Skeletal muscle satellite cell (primary cell): ENCODE data around the gene ADAMTS2.

Experiments
- H3K27me3 ChIP-seq: 2 replicates; pipeline ENCODE4 v1.7.0; 2013; ENCODE audit warnings: low read length; ENCODE audit not compliant: control insufficient read depth, insufficient read depth
- H3K36me3 ChIP-seq: 2 replicates; pipeline ENCODE4 v1.7.0; 2013; ENCODE audit warnings: mild to moderate bottlenecking, control low read depth, low read length; ENCODE audit not compliant: insufficient read depth
- H3K4me1 ChIP-seq: 2 replicates; pipeline ENCODE4 v1.7.0; 2013; ENCODE audit warnings: low read length; ENCODE audit not compliant: control insufficient read depth, insufficient read depth
- H3K4me2 ChIP-seq: 2 replicates; pipeline ENCODE4 v1.7.0; 2013; ENCODE audit warnings: mild to moderate bottlenecking, low read length
- H3K4me3 ChIP-seq: 2 replicates; pipeline ENCODE4 v1.7.0; 2013; ENCODE audit warnings: low read length
- H3K9ac ChIP-seq: 2 replicates; pipeline ENCODE4 v1.7.0; 2013; ENCODE audit warnings: mild to moderate bottlenecking, low read depth, low read length, moderate library complexity
- H3K9me3 ChIP-seq: replicated peaks from 2 replicates; pipeline ENCODE4 v1.7.0; 2013; ENCODE audit warnings: mild to moderate bottlenecking, control low read depth, low read length

ADAMTS2 gene

DNA sequence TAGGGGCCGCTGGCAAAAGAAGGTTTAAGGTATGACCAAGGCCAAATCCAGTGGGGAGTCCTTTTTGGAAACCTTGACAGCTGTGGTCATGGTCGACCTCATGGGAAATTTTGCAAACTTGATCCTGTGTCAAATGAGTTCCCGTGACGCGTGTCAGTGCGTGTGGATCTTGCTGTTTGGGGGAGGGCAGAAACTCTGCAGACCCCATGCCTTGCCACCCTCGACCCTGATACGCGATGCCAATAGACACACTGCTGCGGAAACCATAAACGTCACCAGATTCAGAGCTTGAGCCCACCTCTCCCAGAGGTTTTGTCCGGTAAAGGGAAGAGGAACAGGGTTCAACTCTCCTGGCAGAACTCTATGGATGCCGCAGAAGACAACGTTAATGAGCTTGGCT, 104.7 kb downstream of the ADAMTS2 start:
- Histone ChIP-seq H3K36me3 (peaks cover 9% of the 10 kb centered on the region), H3K4me3 (no peak overlapping the region), H3K9ac (no peak overlapping the region), H3K27me3 (no peaks in the 10 kb centered on the region), H3K9me3 (no peaks in the 10 kb centered on the region), H3K4me2 (no peak overlapping the region), H3K4me1 (peaks cover 20% of the 10 kb centered on the region)

DNA sequence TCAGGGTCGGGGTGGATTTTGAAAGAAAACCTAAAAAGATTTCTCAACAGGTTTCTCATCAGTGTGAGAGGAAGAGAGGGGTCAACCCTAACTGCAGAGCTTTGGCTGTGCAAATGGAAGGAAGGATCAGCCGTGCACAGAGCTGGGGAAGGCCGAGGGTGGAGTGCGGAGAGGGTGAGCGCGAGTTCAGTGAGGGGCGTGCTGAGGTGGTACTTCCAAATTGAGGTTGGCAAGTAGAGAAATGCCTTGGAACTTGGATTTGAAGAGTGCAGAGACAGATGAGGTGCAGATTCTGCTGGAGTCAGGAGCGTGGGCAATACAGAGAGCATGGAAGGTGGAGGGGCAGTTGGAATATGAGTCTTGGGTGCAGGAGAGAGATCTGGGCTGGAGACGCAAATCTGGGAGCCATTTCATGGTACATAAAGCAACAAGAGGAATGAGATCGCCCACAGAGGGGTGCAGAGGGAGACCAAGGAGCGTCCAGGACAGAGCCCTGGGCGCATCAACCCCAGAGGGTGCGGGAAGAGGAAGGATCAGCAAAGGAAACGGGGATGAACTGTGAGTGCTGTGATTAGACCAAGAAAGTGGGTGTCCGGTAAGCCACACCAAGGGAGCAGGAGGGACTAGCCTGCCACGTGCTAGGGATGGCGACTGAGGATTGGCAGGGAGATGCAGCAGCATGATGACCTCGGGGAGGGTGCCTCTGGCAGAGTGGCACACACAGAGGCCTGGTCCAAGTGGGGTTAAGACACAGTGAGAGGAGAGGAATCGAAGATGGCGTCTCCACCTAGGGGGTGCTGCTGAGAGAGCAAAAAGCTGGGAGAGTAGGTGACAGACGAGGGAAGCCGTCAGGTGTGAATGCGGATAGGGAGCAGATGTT, 105.8 kb downstream of the ADAMTS2 start:
- H3K27me3 ChIP-seq: no peaks in the 10 kb centered on the region
- H3K4me1 ChIP-seq: peaks cover 20% of the 10 kb centered on the region
- H3K9ac ChIP-seq: no peak overlapping the region
- H3K36me3 ChIP-seq: peaks cover 9% of the 10 kb centered on the region
- H3K4me3 ChIP-seq: no peak overlapping the region
- no peaks in the 10 kb centered on the region for H3K9me3 ChIP-seq
- H3K4me2 ChIP-seq: no peak overlapping the region

DNA sequence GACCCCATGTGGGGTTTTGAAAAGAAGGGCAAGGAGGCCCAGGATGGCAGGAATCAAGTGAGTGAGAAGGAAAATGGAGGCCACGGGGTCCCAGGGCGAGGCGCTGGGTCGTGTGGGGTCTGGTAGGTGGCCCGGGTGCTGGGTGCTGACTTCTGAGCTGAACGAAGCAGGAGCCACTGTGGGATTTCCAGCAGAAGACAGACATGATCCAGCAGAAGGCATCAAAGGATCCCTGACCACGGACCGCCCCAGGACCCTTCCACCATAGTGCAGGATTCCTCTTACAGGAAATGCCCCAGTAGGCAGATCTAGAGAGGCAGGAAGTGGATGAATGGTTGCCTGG, 106.7 kb downstream of the ADAMTS2 start:
- no peaks in the 10 kb centered on the region for H3K9me3 ChIP-seq
- no peak overlapping the region for H3K4me2 ChIP-seq
- H3K9ac ChIP-seq: no peak overlapping the region
- H3K4me1 ChIP-seq: peaks cover 14% of the 10 kb centered on the region
- peaks cover 9% of the 10 kb centered on the region for H3K36me3 ChIP-seq
- no peaks in the 10 kb centered on the region for H3K27me3 ChIP-seq
- no peak overlapping the region for H3K4me3 ChIP-seq

DNA sequence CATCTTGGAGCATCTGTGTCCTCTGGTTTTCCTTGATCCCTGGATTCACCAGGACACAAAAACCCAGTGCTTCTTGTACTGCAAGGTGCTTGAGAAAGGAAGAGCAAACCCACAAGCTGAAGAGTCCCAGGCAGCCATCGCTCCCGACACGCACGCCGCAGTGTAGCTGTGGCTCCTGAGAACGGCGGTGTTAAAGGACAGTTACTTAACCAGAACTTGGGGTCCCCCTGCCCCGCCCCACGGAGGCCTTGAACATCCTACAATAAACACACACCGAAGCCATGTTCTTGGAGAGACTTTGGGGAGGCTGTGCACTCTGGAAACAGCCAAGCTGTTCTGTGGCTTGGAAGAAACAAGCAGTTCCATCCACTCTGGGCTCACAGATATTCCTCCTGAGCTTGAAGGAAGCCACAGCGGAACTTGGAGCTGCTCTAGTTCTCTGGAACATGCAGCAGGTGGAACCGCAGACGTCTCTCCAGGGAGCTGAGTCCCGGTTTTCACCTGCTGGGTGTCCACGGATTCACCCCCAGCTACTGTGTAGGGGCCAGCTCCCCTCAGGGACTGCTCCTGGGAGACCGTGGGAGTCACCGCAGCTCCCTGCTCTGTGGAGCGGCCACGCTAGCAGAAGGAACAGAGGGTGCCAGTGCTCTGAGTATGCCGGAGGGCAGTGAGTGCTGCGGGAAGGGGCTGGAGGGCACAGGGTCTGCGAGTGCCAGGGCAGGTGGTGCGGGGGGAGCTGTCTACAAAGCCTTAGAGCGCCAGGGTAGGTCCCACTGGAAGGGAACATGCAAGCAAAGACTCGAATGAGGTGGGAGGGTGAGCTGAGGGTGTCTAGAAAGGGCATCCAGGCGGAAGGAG, 107.3 kb downstream of the ADAMTS2 start:
- no peaks in the 10 kb centered on the region for H3K9me3 ChIP-seq
- peaks cover 9% of the 10 kb centered on the region for H3K36me3 ChIP-seq
- H3K4me1 ChIP-seq: peaks cover 8% of the 10 kb centered on the region
- no peak overlapping the region for H3K4me2 ChIP-seq
- no peaks in the 10 kb centered on the region for H3K27me3 ChIP-seq
- H3K9ac ChIP-seq: no peak overlapping the region
- H3K4me3 ChIP-seq: no peak overlapping the region

DNA sequence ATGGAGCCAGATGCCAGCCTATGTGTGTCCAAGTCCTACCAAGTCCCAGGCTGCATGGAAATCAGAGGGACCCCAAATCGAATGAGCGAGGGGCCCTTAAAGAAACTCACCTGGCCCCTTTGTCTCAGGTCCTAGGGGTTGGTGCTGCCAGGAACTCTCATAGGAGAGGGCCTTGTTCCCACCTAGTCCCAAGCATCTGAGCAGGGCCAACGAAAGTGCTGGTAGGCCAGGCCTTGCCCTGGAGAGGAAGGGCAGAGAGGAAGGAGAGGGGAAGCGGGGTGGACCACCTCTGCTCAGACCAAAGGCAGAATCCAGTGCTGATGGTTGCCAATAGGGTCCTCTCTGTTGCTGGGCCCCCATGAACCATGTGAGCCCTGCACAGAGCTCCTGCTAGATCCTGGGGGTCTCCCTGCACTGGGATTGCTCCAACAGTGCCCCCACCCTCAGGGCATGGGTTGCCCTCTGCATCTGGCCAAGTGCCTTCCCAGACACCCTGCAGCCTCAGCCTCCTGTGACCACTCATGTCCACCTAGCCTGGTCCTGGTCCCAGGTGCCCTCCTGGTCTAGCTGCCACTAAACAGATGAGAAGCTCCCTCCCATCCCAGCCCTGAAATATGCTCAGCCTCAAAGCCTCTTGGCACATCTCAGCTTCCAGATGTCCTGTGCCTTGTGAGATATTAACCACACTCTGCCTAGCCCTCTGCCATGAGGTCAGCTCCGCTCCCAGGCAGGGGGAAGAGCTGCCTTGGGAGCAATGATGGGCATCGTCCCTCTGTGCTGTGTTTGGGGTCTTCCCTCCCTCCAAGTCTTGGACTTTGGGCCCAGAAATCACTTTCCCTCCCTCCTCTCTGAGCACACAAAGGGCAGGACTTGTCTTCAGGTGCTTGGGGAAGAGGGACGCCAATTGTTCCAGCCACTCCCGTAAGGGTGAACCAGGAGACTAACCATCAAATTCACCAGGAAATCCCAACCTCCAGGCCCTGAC, 109.6 kb downstream of the ADAMTS2 start:
- H3K9ac ChIP-seq: no peak overlapping the region
- no peaks in the 10 kb centered on the region for H3K27me3 ChIP-seq
- H3K9me3 ChIP-seq: no peaks in the 10 kb centered on the region
- H3K4me1 ChIP-seq: peaks cover under 1% of the 10 kb centered on the region
- H3K4me2 ChIP-seq: no peak overlapping the region
- H3K36me3 ChIP-seq: peaks cover 11% of the 10 kb centered on the region
- no peak overlapping the region for H3K4me3 ChIP-seq

DNA sequence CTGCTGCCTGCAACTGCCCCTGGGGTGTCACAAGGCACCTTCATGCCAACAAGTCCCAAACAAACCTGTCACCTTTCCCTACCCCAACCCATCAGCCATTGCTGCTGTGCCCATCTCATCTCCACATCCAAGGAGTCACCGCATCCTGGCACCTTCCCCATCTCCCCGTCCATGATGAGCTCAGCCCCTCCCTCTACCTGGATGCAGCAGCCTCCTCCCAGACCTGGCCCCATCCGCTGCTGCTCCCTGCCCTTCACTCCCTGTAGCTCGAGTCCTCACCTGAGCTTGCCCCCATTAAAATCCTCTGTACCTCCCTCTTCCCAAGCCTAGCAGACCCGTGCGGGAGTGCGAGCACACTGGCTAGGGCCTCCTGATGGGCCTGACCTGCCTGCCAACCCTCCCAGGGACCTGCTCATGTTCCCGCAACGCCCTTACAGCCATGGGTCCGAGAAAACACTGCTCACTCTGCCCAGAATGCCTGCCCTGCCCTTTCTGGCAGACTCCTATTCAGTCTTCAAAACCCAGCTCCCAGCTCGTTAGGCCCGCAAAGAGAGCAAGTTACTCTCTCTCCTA, 110.6 kb downstream of the ADAMTS2 start:
- H3K4me1 ChIP-seq: no peaks in the 10 kb centered on the region
- H3K36me3 ChIP-seq: peaks cover 15% of the 10 kb centered on the region
- H3K4me3 ChIP-seq: no peak overlapping the region
- no peaks in the 10 kb centered on the region for H3K9me3 ChIP-seq
- H3K27me3 ChIP-seq: no peaks in the 10 kb centered on the region
- H3K9ac ChIP-seq: no peak overlapping the region
- H3K4me2 ChIP-seq: no peak overlapping the region

DNA sequence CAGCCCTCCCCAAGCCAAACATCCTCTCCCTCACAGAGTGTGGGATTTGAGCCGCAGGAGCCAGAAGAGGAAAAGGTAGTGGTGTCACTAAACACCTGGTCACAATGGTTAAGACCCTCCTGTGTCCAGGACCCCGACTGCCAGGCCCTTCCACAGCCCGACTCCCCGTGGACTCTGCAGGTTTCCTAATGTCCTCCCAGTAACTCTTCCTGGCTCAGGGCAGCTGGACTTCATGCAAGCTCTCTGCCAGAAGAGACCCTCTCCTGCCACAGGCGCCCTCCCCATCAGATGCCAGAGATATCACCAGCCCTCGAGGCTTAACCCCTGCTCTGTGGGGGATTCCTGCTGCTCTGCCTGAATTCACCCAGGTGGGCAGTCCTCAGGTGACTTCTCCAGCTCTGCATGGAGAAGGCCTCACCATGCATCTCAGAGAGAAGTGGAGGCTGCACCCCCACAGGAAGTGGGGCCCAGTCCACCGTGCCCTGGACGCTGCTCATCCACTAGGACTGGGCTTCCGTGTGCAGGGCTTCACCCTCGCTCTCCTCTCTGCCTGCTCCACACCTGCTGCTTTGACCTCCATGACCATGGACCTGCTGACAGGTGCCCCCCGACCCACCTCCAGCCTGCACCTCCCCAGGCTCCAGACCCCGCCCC, 111.2 kb downstream of the ADAMTS2 start:
- no peak overlapping the region for H3K4me2 ChIP-seq
- H3K27me3 ChIP-seq: no peaks in the 10 kb centered on the region
- H3K9ac ChIP-seq: no peak overlapping the region
- no peaks in the 10 kb centered on the region for H3K9me3 ChIP-seq
- no peak overlapping the region for H3K4me3 ChIP-seq
- H3K36me3 ChIP-seq: peaks cover 15% of the 10 kb centered on the region
- H3K4me1 ChIP-seq: no peaks in the 10 kb centered on the region

DNA sequence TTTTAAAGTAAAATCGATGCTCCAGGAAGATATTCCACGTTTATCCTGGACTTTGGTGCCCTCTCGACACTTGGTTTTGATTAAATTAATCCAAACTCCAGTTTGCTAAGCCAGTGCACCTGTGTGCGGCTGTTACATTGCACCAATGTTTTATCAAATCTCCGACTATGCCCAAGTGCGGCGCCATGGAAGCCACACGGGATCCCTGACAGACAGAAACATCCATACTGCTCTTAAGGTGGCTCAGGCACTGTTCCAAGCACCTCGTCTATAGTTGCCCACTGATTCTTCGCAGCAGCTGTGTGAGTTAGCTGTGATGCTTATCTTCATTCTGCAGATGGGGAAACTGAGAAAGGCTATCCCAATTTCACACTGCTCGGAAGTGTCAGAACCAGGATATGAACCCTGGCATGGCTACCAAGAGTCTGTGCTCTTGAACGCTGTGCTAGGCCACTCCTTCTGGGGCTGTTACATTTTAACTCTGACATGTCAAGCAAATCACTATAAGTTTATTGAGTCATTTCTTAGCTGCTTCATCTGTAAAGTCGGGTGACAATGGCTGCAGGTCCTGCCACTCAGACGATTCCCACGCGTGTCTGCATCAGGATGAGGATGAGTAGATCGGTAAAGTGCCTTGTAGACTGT, 113.0 kb downstream of the ADAMTS2 start:
- H3K9ac ChIP-seq: no peak overlapping the region
- no peaks in the 10 kb centered on the region for H3K9me3 ChIP-seq
- no peaks in the 10 kb centered on the region for H3K27me3 ChIP-seq
- no peaks in the 10 kb centered on the region for H3K4me1 ChIP-seq
- H3K36me3 ChIP-seq: peaks cover 13% of the 10 kb centered on the region
- no peak overlapping the region for H3K4me3 ChIP-seq
- no peak overlapping the region for H3K4me2 ChIP-seq

DNA sequence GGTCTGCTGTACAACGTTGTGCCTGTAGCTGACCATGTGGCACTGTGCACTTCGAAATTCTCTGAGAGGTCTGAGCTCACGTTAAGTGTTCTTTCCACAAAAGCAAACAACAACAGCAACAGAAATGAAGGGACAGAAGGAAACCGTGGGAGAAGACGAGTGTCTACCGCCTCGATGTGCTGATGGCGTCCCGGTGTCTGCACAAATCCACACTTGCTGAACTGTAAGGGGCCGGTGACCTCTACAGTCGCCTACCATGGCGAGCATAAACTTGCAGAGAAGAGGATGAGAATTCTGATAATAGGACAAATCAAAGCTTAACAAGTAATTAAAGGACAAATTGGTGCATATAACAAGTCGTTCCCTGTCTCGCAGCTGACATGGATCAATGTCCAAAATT, 114.0 kb downstream of the ADAMTS2 start:
- Histone ChIP-seq H3K9me3 (no peaks in the 10 kb centered on the region), H3K9ac (no peak overlapping the region), H3K4me1 (no peaks in the 10 kb centered on the region), H3K36me3 (peaks cover 5% of the 10 kb centered on the region), H3K27me3 (no peaks in the 10 kb centered on the region), H3K4me3 (no peak overlapping the region), H3K4me2 (no peak overlapping the region)

DNA sequence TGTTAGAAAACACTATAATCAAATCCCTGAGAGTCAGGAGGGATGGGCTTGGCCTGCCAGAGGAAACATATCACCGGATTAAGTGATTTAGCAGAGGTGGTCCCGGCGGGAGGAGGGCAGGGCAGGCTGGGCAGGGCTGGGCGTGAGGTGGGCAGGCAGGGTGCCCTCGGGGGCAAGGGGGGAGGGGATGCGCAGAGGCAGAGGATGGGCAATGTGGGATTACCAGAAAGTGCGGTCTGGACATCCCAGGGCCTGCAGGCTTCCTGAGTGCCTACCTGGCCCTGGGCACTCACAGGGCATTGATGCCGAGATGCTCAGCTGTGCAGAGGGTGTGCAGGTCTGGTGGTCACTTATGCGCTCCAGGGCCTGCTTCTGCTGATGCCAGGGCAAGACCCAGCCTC, 115.2 kb downstream of the ADAMTS2 start:
- H3K9me3 ChIP-seq: no peaks in the 10 kb centered on the region
- H3K4me3 ChIP-seq: no peak overlapping the region
- H3K4me2 ChIP-seq: no peak overlapping the region
- H3K4me1 ChIP-seq: no peaks in the 10 kb centered on the region
- H3K27me3 ChIP-seq: no peaks in the 10 kb centered on the region
- no peak overlapping the region for H3K9ac ChIP-seq
- H3K36me3 ChIP-seq: peaks cover 5% of the 10 kb centered on the region
